OCI-LY7 (cell line): Measurements from ENCODE around the gene CACNG3.

Experiments used
- CTCF ChIP-seq: fragments of 200-600 bp; sonication (generic); conservative IDR thresholded peaks from 2 replicates; pipeline ENCODE4 v1.5.1; 2014; ENCODE audit warnings: mild to moderate bottlenecking, antibody characterized with exemption, low read length, moderate library complexity, mixed read lengths
- EZH2phosphoT487 ChIP-seq: fragments of 200-600 bp; sonication (generic); IDR thresholded peaks from 2 replicates; pipeline ENCODE4 v1.6.1; 2018; ENCODE audit warnings: low read depth, borderline replicate concordance, mild to moderate bottlenecking, mixed run types, antibody characterized with exemption, low read length, moderate library complexity, mixed read lengths

GRCh38 chr16:24381470-24382118 lies 125.5 kb downstream of the CACNG3 start:
- no peak for TF ChIP-seq CTCF
- no peak for TF ChIP-seq EZH2phosphoT487
